A673 (cell line): ENCODE measurements around the gene LRRC70.

ENCODE experiments used
- EZH2 ChIP-seq: fragments of 200-600 bp; sonication (generic); IDR thresholded peaks from 2 replicates; pipeline ENCODE4 v1.6.1; 2017; ENCODE audit warnings: borderline replicate concordance, low read depth, mild to moderate bottlenecking, mixed read lengths, antibody characterized with exemption, low read length; ENCODE audit not compliant: poor library complexity, severe bottlenecking
- TF ChIP-seq, protein P1 (sequence below): fragments of 300-800, 200-600 bp; sonication (generic); conservative IDR thresholded peaks from 2 replicates; pipeline ENCODE4 v1.5.1; 2017; ENCODE audit warnings: low read depth, mild to moderate bottlenecking, antibody characterized with exemption, low read length, moderate library complexity, mixed read lengths

DNA sequence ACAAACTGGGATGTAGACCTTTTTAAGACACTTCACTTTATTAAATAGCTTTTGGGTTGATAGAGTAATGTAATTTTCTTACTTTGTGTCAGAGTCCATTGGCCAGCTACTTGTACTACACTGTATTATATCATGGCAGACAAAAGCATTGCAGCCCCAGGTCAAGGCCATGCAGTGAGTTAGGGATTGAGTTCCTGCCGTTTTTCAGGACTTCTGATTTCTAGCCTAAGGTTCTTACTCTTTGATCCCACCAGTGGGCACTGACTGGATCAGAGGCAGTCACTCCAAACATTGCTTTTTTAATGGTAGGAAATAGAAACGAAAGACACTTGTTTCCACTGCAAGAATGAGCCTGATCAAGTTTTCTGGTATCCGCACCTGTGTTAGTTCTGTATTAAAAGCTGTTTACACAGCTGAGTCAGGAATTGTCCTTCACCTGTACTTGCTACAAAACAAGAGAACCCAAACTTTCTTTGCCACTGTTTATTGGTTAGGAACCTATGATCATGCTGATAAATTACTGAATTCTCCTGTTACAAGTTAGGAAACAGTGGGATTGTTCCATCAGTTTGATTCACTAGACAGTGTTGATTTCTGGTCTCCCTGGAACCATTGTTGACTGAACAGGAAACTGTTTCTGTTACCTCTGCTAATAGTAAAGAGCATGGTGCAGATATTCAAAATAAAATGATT is 22.1 kb downstream of the LRRC70 start:
- TF ChIP-seq, protein P1, sequence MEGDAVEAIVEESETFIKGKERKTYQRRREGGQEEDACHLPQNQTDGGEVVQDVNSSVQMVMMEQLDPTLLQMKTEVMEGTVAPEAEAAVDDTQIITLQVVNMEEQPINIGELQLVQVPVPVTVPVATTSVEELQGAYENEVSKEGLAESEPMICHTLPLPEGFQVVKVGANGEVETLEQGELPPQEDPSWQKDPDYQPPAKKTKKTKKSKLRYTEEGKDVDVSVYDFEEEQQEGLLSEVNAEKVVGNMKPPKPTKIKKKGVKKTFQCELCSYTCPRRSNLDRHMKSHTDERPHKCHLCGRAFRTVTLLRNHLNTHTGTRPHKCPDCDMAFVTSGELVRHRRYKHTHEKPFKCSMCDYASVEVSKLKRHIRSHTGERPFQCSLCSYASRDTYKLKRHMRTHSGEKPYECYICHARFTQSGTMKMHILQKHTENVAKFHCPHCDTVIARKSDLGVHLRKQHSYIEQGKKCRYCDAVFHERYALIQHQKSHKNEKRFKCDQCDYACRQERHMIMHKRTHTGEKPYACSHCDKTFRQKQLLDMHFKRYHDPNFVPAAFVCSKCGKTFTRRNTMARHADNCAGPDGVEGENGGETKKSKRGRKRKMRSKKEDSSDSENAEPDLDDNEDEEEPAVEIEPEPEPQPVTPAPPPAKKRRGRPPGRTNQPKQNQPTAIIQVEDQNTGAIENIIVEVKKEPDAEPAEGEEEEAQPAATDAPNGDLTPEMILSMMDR = no peak
- no peak for TF ChIP-seq EZH2
